K562 (cell line): Measurements from ENCODE around the gene NAA80. TPM values are rescaled to one million over a fixed set of nuclear protein-coding genes. Genes with fewer than 3 reads are reported as not detected.

ENCODE experiments used
- BACH1 ChIP-seq: fragments of 200-800 bp; sonication (Bioruptor generic); IDR thresholded peaks from 2 replicates; pipeline ENCODE4 v1.6.1; 2016; ENCODE audit warnings: missing genetic modification characterization, missing compliant biosample characterization
- CHD1 ChIP-seq: fragments of 200-600 bp; sonication (generic); IDR thresholded peaks from one replicate; pipeline ENCODE4 v1.6.1; 2012; ENCODE audit warnings: mild to moderate bottlenecking, moderate library complexity, low read length, inconsistent platforms
- DMBX1 ChIP-seq: fragments of 250-450 bp; sonication (Bioruptor Pico); IDR thresholded peaks from 2 replicates; pipeline ENCODE4 v1.8.0; 2022; ENCODE audit warnings: inconsistent platforms, mild to moderate bottlenecking, moderate library complexity, borderline replicate concordance
- ESRRA ChIP-seq: fragments of 450-650 bp; IDR thresholded peaks from 2 replicates; pipeline ENCODE4 v1.6.1; 2014; ENCODE audit warnings: low read depth, mild to moderate bottlenecking, moderate library complexity, borderline replicate concordance
- FOXK2 ChIP-seq, 2 experiments: fragments of 450-650 bp; IDR thresholded peaks in 1 of 2; conservative IDR thresholded peaks in 1 of 2; 2 replicates each; pipeline ENCODE4 v1.6.1; 2016; ENCODE audit warnings: low read depth in 2 of 2, mild to moderate bottlenecking in 1 of 2
- SMARCB1 ChIP-seq: IDR thresholded peaks from 2 replicates; pipeline ENCODE4 v1.6.1; 2011; ENCODE audit warnings: improper control_type of control experiment, low read depth; ENCODE audit not compliant: insufficient read length
- TAF1 ChIP-seq: IDR thresholded peaks from 2 replicates; pipeline ENCODE4 v1.6.1; 2011; ENCODE audit warnings: mild to moderate bottlenecking, low read length, moderate library complexity; ENCODE audit not compliant: insufficient read depth, control insufficient read depth, severe bottlenecking; ENCODE audit errors: extremely low read depth
- XRCC3 ChIP-seq: fragments of 450-650 bp; IDR thresholded peaks from 2 replicates; pipeline ENCODE4 v1.6.1; 2017; ENCODE audit warnings: mild to moderate bottlenecking, moderate library complexity
- ZBTB7A ChIP-seq: IDR thresholded peaks from 2 replicates; pipeline ENCODE4 v1.6.1; 2011; ENCODE audit warnings: low read depth, mild to moderate bottlenecking, low read length, moderate library complexity, borderline replicate concordance; ENCODE audit not compliant: control insufficient read depth
- ZKSCAN8 ChIP-seq: fragments of 200-800 bp; sonication (Bioruptor generic); IDR thresholded peaks from 2 replicates; pipeline ENCODE4 v1.6.1; 2016; ENCODE audit warnings: missing genetic modification characterization, missing compliant biosample characterization
- ZNF764 ChIP-seq: fragments of 250-450 bp; sonication (Bioruptor Pico); IDR thresholded peaks from 2 replicates; pipeline ENCODE4 v1.4.0; 2020; ENCODE audit warnings: low read depth, mild to moderate bottlenecking, moderate library complexity
- polyA plus RNA-seq, 8 experiments: library from polyadenylated mRNA; depleted of rRNA in 4 of 8; stranded (reverse) in 5 of 8; unstranded in 3 of 8; fragments of >200 nt; fragmentation: Nextera tagmentation in 2 of 8; fragmentation: Illumina TruSeq in 1 of 8; extraction: Ambion mirVana in 2 of 8; extraction: Trizol in 1 of 8; gene quantifications; 2 replicates each; pipeline versions ENCODE4 v1.2.1 to v1.2.3, GENCODE V29; 2011 to 2014; ENCODE audit warnings: inconsistent platforms in 1 of 8, missing spikeins in 1 of 8
- total RNA-seq, 7 experiments: library from RNA; depleted of rRNA in 6 of 7; stranded (reverse); fragments of >200 nt in 6 of 7; fragmentation: Illumina TruSeq in 2 of 7; extraction: Trizol in 2 of 7; gene quantifications; 2 replicates each; pipeline versions ENCODE4 v1.2.1 to v1.2.3, GENCODE V29; 2011 to 2021; ENCODE audit warnings: low replicate concordance in 1 of 7
- TF ChIP-seq, protein P1 (sequence below), 2 experiments: fragments of 450-650 bp; formaldehyde crosslinking in 1 of 2; IDR thresholded peaks; 2 replicates each; pipeline versions ENCODE4 v1.4.0 to v1.6.1; 2014 to 2020; ENCODE audit warnings: mild to moderate bottlenecking in 2 of 2, borderline replicate concordance in 1 of 2, low read depth in 1 of 2
- TF ChIP-seq, protein P2 (sequence below), 3 experiments: IDR thresholded peaks in 2 of 3; conservative IDR thresholded peaks in 1 of 3; 2 replicates each; pipeline ENCODE4 v1.5.1; 2011 to 2012; ENCODE audit warnings: low read length in 3 of 3, mild to moderate bottlenecking in 3 of 3, control low read depth in 2 of 3, improper control_type of control experiment in 1 of 3, inconsistent platforms in 1 of 3, low read depth in 1 of 3, mixed read lengths in 1 of 3, moderate library complexity in 1 of 3; ENCODE audit not compliant: insufficient read depth in 2 of 3
- TF ChIP-seq, protein P3 (sequence below), 2 experiments: IDR thresholded peaks; 2 replicates each; pipeline ENCODE4 v1.6.1; 2011; ENCODE audit warnings: borderline replicate concordance in 1 of 2, control low read depth in 1 of 2, low read depth in 1 of 2, low read length in 1 of 2, mild to moderate bottlenecking in 1 of 2, mixed read lengths in 1 of 2, moderate library complexity in 1 of 2; ENCODE audit not compliant: insufficient read depth in 1 of 2, insufficient read length in 1 of 2, poor library complexity in 1 of 2, severe bottlenecking in 1 of 2; ENCODE audit errors: extremely low read depth in 1 of 2

NAA80 gene
- total and polyA plus RNA-seq, 9 of the 15 experiments (the other 6 are each of a cell fraction or from before 2014, with no cell fraction given) = 0.82 to 24.0 (median 8.6) TPM

DNA sequence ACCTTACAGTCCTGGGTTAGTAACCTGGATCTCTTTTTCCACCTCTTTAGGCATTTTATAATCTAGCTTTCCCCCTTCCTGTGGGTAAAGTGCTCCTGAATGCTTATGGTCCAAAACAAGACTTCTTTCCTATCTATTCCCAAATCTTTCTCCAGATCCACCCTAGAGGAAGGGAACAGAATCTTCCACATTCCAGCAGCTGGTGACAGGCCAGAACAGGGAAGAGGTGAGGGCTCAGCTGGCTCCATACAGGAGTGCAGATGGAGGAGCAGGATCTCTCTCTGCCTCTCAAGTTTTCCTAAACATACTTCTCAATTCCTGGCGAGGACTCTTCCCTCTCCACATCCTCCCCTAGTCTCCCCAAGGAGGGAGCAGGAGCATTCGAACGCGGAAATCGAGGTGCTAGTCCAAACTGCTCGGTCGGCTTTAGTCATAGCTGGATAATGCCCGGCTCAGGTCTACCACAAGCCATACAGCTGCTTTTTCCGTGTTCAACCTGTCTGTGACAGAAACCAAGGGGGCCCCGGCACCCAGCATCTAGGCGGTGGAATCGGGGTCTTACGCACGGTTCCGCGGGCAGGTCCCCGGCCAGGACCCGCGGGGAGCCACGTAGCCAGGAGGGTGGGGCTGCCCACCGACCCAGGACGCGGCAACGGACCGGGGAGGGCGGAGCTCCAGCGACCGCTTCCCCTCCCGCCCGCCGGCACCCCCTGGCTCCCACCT, 37.4 kb upstream of the NAA80 start (continued):
- TF ChIP-seq ZNF764 (CRISPR knock-in tag) (no peak), SMARCB1 (no peak), ESRRA (no peak), CHD1 (peak; percentile 68), FOXK2 (conservative IDR thresholded peaks at IDR 0.05 in 1 of 2, IDR thresholded peaks at IDR 0.05 in 1 of 2; ENCODE audit: low read depth in 2 of 2) (no peak), TAF1 (no peak), ZKSCAN8 (CRISPR knock-in tag) (no peak), XRCC3 (no peak), BACH1 (tag) (no peak), ZBTB7A (peak; percentile 41; the same call in 1 of the 2 replicates), DMBX1 (CRISPR knock-in tag) (no peak)
- TF ChIP-seq, protein P1, sequence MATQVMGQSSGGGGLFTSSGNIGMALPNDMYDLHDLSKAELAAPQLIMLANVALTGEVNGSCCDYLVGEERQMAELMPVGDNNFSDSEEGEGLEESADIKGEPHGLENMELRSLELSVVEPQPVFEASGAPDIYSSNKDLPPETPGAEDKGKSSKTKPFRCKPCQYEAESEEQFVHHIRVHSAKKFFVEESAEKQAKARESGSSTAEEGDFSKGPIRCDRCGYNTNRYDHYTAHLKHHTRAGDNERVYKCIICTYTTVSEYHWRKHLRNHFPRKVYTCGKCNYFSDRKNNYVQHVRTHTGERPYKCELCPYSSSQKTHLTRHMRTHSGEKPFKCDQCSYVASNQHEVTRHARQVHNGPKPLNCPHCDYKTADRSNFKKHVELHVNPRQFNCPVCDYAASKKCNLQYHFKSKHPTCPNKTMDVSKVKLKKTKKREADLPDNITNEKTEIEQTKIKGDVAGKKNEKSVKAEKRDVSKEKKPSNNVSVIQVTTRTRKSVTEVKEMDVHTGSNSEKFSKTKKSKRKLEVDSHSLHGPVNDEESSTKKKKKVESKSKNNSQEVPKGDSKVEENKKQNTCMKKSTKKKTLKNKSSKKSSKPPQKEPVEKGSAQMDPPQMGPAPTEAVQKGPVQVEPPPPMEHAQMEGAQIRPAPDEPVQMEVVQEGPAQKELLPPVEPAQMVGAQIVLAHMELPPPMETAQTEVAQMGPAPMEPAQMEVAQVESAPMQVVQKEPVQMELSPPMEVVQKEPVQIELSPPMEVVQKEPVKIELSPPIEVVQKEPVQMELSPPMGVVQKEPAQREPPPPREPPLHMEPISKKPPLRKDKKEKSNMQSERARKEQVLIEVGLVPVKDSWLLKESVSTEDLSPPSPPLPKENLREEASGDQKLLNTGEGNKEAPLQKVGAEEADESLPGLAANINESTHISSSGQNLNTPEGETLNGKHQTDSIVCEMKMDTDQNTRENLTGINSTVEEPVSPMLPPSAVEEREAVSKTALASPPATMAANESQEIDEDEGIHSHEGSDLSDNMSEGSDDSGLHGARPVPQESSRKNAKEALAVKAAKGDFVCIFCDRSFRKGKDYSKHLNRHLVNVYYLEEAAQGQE (IDR thresholded peaks at IDR 0.05; ENCODE audit: borderline replicate concordance) = no peak
- TF ChIP-seq, protein P1 (CRISPR knock-in tag; IDR thresholded peaks at IDR 0.05; ENCODE audit: low read depth) = no peak
- TF ChIP-seq, protein P2, sequence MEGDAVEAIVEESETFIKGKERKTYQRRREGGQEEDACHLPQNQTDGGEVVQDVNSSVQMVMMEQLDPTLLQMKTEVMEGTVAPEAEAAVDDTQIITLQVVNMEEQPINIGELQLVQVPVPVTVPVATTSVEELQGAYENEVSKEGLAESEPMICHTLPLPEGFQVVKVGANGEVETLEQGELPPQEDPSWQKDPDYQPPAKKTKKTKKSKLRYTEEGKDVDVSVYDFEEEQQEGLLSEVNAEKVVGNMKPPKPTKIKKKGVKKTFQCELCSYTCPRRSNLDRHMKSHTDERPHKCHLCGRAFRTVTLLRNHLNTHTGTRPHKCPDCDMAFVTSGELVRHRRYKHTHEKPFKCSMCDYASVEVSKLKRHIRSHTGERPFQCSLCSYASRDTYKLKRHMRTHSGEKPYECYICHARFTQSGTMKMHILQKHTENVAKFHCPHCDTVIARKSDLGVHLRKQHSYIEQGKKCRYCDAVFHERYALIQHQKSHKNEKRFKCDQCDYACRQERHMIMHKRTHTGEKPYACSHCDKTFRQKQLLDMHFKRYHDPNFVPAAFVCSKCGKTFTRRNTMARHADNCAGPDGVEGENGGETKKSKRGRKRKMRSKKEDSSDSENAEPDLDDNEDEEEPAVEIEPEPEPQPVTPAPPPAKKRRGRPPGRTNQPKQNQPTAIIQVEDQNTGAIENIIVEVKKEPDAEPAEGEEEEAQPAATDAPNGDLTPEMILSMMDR (IDR thresholded peaks at IDR 0.05 in 2 of 3, conservative IDR thresholded peaks at IDR 0.05 in 1 of 3; ENCODE audit: insufficient read depth in 2 of 3, low read depth in 1 of 3, low read length in 3 of 3) = no peak
- TF ChIP-seq, protein P3, sequence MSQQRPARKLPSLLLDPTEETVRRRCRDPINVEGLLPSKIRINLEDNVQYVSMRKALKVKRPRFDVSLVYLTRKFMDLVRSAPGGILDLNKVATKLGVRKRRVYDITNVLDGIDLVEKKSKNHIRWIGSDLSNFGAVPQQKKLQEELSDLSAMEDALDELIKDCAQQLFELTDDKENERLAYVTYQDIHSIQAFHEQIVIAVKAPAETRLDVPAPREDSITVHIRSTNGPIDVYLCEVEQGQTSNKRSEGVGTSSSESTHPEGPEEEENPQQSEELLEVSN (IDR thresholded peaks at IDR 0.05; ENCODE audit: borderline replicate concordance in 1 of 2, extremely low read depth in 1 of 2, insufficient read depth in 1 of 2, insufficient read length in 1 of 2, low read depth in 1 of 2, low read length in 1 of 2, poor library complexity in 1 of 2, severe bottlenecking in 1 of 2) = peak in 1 of 2 experiments; percentile 74
